GM10847 (cell line): Measurements from ENCODE around the gene MCC.

Experiments
- POLR2A ChIP-seq: IDR thresholded peaks from 2 replicates; pipeline ENCODE4 v1.6.1; 2011; ENCODE audit not compliant: insufficient read length; ENCODE audit errors: extremely low read depth

Gene MCC

DNA sequence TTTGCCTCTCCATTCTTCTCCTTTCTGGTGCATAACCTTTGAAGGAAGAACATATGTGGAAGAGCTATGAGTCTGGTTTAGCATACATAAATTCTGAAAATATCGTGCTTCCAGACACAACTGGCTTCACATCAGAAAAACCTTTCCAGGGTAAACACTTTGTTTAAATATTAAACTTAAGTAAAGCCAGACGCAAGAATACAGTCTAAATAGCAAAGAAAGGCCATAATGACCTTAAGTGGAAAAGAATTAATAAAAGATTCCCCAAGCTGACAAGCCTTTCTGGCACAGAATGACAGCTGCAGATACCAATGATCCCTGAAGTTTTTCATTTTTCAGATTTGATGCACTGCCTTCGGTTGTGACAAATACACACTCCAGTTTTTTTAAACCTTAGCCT lies 40.0 kb downstream of the MCC start:
- TF ChIP-seq POLR2A, result no peak

DNA sequence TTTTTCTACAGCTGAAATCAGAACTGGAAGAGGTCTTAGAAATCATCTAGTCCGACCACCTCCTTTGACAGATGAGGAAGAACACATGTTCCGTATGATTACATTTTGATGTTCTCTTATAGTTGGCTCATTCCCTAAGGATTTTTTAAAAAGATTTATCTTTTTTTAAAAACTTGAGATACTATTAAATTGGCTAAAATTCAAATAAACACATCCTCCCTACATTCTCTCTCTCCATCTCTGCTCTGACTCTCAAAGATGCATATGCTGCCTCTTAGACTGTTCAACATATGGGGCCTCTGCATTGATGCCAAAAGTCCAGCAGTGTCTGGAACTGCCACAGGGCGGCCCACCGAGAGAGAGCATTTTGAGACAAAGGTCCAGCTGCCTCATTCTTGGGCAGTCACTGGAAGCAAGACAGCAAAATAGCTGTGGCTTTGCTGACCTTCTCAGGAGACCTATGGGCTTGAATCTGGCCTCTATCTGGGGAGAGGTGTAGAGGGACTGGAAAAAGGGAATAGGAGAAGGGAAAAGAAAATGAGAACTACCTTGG lies 40.7 kb downstream of the MCC start:
- no peak for TF ChIP-seq POLR2A

DNA sequence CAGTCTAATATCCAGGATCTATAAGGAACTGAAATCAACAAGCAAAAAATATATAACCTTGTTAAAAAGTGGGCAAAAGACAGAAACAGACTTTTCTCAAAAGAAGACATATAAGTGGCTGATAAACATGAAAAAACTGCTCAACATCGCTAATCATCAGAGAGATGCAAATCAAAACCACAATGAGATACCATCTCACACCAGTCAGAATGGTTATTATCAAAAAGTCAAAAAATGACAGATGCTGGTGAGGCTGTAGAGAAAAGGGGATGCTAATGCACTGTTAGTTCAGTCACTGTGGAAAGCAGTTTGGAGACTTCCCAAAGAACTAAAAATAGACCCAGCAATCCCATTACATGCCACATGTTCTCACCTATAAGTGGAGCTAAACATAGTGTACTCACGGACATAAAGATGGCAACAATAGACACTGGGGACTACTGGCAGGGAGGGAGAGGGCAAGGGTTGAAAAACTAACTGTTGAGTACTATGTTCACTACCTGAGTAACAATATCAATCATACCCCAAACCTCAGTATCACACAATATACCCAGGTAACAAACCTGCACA lies 41.8 kb downstream of the MCC start:
- no peak for TF ChIP-seq POLR2A

DNA sequence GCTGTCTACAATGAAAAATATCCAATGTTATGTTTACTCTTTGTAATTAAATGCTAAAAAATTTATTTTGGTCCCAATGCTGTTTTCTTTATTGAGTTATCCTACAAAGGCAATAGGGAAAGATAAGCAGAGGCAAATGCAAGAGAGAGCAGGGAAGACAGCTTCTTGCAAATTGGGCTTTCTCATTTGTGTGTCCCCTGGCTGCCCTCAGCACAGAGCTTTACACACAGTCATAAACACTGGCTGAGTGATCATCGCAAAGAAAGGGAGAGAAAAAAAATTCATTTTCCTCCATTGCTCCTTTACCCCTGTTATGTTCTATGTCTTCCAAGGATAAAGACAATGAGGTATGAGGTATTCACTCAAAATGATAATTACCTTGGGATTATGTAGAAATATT lies 51.1 kb downstream of the MCC start:
- no peak for TF ChIP-seq POLR2A

DNA sequence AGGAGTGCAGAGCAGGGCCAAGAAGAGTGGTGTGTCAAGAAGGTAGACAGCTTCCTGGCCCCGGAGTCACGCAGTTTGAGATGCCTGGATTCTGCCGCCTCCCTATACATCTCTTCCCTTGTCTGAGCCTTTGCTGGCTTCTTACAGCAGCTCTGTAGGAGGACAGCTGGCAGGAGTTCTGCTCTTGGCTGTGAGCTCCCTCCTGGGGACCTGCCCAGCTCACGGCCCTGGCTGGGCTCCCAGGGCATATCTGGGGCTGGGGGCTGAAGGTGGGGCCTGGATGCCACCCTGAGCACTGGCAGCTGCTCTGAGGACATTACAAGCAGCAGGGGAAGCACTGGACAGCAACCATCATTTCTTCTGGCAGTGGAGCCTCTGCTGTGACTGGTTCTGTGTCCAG lies 52.7 kb downstream of the MCC start:
- no peak for TF ChIP-seq POLR2A

DNA sequence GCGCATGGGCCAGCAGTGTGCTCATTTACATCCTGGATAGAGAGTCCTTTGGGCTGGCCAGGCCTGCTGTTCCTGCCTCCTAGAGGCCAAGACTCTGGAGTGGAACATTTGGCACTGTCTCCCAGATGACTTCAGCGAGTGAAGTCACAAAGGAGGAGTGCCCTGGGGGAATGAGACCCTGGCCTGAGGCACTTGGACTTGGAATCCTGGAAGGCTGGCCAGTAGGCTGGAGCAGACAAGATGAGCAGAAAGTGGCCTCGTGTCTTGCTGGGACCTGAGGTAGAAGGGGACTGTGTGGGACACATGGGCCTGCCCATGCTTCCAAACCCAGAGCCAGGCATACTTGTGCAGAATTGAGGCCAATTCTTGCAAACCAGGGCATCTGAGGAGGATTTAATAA lies 53.4 kb downstream of the MCC start, which contains the start of gene TSSK1B:
Gene TSSK1B (minus strand): TSS at position 101 of the 400 bp plus-strand sequence. CDS start 150 bp downstream, outside the sequence.
- TF ChIP-seq POLR2A, result no peak

DNA sequence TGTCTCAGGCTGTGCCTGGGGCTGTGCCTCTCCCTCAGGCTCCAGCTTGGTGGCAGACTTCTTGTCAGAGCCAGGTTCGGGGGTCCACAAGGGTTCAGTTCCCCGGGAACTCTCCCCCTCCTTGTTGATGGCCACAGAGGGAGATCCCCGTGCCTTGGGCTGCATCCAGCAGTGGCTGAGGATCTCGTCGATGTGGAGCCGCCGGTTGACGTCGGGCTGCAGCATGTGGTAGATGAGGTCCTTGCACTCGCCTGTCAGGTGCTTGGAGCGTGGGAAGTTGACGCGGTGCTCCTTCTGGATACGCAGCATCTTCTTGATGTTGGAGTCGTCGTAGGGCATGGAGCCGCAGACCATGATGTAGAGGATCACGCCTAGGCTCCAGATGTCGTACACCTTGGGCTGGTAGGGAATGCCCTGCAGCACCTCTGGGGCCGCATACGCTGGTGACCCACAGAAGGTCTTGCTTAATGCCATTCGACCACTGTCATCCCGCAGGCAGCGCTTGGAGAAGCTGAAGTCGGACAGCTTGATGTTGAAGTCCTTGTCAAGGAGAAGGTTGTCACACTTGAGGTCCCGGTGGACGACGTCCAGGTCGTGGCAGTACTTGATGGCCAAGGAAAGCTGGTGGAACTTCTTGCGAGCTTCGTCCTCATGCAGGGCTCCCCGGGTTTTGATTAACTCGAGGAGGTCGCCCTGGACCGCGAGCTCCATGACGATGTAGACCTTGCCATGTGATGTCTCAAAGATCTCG lies 54.2 kb downstream of the MCC start:
- TF ChIP-seq POLR2A, result no peak

DNA sequence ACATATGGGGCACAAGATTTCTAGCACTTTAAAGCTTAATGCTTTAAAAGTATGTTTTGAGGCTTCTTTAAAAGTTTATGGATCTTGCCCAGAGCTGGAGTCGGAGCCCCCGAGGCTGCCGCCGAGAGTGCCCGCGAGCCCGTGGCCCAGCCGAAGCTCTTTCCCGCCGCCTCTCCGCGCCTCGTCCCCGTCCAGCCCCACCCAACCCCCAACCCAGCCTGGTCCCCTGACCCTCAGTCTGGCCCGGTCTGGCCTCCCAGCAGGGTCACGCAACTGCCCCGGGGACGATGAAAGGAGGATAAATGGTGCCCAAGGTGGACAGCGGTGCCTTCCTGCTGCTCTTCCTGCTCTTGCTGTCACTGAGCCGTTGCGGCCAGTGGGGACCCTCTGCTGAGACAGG lies 55.2 kb downstream of the MCC start:
- TF ChIP-seq POLR2A, result no peak

DNA sequence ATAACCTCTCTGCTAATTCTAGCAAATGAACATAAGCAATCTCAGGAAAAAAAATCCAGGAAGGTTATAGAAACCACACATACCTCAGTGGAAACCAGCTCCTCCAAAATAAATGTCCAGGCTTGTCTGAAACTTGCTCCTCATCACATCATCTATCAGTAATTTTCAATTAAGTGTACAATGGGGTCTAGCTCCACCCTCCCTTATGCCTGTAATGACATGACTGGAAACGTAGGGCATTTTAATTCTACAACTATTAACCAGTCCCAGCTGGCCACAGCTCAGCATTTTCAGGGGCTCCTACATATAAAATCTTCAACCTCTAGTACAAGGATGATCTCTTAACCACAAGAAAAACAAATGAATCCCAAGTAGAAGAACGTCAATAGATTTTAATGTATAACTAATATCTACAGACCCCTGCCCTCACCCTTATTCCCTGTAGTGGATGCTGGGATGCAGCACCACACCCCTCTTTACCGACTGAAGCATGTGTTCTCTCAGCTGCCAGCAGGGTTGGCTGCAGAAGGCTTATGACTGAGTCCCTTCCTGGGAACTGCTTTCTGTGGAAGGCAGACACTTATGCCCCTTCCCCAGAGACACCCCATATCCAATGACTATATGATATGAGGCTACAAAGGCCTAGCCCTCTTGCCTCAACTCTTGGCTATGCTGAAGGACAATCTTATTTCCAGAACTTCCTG lies 60.2 kb downstream of the MCC start:
- no peak for TF ChIP-seq POLR2A

DNA sequence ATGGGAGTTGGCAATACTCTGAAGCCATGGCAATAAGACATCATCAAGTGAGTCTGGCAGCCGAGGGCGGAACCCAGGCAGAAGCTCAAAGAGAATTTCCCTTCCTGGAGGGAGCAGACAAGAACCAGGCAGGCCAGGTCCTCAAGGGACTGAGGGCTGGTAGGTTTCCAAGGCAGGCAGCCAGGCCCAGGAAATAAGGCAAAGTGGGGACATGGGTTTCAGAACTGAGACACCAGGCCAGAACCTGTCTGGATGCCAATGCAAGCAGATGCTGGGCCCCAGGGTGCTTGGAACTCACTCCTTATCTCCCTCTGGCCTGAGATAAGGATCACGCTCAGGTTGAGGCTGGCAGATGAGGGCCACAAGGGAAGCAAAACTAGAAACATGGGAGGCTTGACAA lies 62.3 kb downstream of the MCC start:
- TF ChIP-seq POLR2A, result no peak

DNA sequence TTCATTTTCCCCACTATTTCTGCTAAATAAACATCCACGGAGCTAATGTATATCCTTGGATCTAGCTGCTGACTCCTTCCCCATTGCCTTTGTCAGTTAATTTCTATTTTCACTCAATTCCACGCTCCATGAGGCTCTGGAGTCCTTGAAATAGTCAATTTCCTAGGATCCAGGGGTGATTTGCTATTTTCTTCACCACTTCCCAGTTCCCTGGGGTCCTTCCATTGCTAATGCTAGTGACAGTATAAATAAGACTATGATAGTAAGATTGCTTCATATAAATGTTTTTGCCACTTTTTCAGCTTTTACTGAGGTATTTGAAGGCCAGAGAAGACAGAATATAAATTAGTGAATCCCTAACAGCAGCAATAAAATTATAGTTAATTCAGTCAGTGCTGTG lies 66.6 kb downstream of the MCC start:
- no peak for TF ChIP-seq POLR2A

DNA sequence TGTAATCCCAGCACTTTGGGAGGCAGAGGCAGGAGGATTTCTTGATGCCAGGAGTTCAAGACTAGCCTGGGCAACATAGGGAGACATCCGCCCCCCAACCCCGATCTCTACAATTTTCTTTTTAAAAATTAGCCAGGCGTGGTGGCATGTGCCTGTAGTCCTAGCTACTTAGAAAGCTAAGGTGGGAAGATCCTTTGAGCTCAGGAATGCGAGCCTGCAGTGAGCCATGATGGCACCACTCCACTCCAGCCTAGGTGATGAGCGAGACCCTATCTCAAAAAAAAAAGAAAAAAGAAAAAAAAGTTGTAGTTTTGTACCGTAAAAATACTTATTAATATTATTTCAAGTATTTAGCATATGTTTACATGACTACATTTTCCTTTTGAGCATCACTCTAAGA lies 82.7 kb downstream of the MCC start:
- no peak for TF ChIP-seq POLR2A

DNA sequence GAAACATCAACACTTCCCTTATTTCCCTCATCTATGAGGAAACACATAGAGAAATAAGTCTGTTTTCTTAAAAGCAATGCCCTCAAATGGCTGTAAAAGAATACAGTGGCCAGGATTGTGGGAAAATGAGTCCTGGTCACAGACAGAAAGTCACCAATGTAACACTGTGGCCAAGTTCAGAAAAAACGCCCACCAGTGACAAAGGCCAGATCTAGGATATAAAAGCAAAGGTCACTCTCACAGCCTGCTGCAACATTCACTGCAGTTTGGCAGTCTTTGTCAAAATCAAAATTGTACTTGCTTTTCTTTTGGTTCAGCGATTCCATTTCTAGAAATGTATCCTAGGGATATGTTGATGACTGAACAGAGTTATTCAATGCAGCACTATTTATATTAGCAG lies 84.0 kb downstream of the MCC start:
- TF ChIP-seq POLR2A, result no peak

DNA sequence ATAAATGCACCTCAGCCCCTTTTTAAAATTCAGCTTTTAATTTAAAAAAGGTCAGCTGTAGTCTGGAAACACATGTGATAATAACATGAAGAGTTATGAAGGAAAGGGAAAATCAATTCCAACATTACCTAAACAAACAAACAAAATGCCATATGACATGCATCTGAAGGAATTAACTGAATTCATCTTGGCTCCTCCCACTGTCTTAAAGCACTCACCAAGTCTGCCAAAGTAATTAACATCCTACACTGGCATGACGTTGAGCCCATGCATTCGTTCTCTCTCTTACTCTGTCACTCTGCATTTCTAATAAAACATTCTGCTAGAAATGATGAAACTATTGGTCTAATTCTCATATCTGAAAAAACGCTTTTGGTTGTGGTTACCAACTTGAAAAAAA lies 91.2 kb downstream of the MCC start:
- TF ChIP-seq POLR2A, result no peak

DNA sequence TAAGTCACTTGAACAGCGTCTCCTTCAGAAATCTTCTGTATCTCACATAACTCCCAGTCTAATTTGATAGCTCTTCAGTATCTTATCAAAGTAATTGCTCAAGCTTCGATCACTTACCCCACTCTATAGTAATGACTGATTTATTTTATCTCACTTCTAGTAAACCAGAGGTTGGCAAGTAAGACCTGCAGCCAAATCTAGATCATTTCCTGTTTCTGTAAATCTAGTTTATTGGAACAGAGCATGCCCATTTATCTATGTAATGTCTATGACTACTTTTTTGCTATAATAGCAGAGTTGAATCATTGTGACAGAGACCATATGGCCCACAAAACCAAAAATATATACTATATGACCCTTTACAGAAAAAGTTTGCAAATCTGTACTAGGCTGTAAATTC lies 93.6 kb downstream of the MCC start:
- TF ChIP-seq POLR2A, result no peak

DNA sequence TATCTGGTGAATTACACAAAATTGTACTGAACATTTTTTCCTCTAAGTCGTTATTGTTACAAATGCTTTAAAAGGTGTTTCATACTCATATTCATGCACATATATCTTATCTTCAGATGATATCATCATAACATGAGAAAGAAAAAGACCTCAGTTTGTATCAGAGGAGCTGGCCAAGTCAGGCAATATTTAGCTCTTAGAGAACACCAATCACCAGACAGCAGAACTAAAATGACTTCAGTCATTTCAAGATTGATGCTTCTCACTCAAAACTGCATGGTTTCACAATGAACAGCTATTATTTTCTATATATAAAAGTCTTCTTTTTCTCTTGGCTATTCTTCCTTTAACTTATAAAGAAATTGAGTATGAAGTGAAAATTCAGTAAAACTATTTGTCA lies 98.0 kb downstream of the MCC start:
- no peak for TF ChIP-seq POLR2A
